NCI-H146 treated with DMSO at 0.1 percent for 48 hours (cell line): ENCODE results near the gene INPP5K.
"Not testable (repeated sequence)": the region's sequence is repeated elsewhere in the genome, so short reads cannot be mapped to it uniquely, and the experiment has no call there.

Source experiments
- DNase-seq: peaks from one replicate; lab custom pipeline; 2025; ENCODE audit not compliant: unreplicated experiment; lab: John Stamatoyannopoulos, UW

Gene INPP5K

DNA sequence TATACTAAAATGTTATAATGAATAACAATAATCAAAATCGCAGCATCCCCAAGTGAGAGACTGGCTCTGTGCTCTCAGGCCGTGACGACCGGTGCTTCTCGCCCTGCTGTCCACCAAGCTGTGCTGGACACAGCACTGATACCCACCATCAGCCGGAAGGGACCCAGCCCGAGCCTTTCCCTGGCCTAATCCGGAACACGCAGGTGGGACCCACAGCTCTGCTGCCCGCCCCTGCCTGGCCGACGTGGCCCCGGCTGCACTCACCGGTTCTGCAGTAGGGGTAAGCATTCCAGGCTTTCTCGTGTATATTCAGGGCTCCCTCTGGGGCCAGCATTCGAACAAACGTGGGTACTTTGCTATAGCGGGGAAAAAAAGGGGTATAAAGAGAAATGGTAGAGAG is 31.6 kb upstream of the INPP5K start:
- DNase-seq, result no peak

DNA sequence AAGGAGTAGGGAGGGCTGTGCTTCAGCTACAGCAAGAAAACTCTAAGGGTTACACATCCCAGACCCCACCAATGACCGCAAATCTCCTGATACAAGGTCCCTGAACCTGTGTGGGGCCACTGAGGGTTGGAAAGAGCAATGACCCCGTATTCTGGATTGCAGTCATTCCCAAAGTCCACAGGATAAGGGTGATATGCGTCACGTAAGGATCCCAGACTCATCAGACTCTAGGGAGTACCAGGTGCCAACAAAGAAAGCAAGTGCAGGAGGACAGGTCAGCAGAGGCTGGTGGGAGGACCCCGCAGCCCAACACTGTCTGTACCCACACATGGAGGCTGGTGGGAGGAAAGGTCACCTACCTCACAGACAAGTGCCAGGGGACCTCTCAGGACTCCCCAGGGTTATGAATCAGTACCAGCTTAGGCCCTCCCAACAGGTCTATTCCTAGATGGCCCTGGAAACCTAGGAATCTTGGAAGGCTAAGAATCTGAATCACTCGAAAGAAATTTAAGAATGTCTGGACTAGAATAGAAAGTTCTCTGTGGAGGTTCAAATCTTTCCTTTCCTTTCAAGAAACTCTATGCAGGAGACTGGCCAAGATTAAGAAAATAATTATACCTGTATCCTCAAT is 30.0 kb upstream of the INPP5K start:
- DNase-seq, result no peak

DNA sequence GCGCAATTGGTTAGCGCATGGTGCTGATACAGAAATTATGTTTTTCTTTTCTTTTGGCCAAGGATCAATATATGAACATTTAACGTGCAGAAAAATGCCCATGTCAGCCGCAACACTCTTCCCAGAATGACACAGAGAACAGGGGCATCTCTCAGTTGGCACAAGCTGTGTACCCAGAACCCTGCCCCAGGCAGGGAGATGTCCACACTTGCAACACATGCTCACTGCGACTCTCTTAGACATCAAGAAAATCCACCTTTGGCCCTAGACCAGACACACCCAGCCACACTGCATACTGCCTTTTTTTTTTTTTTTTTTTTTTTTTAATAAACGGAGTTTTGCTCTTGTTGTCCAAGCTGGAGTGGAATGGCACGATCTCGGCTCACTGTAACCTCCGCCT is 29.2 kb upstream of the INPP5K start:
- DNase-seq, result no peak

DNA sequence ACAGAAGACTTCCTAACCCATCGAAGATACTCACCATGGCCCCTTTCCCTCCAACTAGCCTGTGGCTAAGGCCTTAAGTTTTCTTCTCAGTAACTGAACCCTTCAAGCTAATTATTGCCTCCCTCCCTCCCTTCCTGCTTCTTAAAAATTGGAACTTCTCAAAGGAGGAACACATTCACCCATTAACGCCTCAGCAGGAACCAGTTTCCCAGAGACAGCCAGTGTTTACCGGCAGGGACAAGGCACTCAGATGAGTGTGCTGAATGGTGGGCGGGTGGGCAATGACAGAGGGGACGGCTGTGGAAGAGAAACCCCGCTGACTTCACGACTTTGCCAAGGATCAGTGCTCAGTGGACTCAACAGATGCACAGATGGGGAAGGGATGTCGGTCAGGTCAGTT is 25.9 kb upstream of the INPP5K start:
- no peak for DNase-seq

DNA sequence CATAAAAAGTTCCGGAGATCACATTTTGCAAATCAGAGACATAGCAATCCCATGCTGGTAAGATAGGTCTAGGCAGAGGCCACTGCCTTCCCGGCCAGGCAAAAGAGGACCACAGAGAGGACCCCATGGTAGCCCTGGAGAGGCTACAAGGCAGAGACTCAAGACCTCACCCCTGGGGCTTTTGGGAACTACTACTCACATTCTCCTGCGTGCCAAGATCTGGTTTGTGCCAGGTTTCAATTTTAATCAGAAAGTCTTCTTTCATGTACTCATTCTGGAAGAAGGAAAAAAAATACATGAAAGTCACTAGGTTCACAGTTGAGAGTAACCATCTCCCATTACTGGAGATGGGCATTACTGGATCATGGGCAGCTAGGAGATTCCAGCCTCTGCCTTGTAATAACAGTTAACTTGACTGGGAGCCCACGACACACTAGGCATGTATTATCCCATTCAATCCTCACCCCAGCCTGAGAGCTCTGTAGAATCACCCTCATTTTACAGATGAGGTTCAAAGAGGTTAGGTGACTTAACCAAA is 25.0 kb upstream of the INPP5K start:
- no peak for DNase-seq

DNA sequence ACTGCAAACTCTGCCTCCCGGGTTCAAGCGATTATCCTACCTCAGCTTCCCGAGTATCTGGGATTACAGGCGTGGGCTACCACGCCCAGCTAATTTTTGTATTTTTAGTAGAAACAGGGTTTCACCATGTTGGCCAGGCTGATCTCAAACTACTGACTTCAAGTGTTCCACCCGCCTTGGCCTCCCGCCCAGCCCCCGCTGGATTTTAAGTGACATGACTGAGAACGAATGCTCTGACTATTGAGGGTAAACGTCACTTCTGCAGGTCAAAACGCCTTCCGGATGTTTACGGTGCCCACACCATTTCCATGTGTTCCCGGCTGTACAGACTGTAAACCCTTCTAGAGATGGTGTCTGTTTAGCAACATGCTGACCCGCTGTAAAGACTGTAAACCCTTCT is 23.4 kb upstream of the INPP5K start:
- no peak for DNase-seq

DNA sequence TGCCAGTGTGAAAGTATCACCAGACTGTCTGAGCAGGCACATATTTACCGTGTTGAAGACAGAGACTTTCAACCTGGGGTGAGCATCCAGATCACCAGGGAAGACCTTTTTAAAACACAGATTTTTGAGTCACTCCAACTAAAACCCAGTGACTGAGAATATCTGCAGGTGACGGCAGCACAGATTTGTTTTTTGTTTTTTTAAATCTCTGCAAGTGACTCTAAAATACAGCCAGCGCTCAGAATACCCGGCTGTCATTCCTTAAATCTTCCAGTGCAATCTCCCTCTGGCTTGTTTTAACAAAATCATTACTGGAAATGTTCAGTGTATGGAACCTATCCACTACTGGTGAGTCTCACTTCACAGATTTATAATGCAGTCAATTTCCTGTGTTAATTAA is 19.3 kb upstream of the INPP5K start:
- DNase-seq, result no peak

DNA sequence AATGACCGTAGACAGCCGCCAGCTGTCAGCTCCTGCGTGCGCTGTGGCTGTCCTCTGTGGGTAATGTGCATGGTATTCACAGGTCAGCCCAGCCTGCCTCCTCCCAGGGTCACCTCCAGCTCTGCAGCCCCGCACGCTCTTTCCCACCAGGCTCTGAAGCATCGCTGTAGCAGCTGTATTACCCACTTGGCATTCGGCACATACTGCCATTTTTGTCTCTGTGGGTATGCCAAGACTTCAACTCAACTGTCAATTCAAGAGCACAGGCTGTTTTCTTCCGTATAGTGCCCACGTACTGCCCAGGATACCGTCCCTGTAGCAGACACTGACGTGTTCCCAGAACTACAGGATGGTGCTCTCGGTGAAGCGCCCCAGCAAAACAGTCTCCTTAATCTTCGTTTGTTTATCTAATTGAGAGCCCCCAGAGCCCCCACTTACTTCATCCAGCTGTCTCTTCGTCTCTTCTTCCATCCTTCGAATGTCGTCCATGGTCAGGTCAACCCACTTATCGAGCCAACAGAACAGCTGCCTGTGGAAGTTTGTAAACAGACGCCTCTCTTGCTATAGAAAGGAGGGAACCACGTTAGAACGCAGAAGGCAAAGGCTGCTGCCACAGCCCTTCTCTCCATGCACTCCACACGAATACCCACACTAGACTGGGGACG is 17.4 kb upstream of the INPP5K start:
- no peak for DNase-seq

DNA sequence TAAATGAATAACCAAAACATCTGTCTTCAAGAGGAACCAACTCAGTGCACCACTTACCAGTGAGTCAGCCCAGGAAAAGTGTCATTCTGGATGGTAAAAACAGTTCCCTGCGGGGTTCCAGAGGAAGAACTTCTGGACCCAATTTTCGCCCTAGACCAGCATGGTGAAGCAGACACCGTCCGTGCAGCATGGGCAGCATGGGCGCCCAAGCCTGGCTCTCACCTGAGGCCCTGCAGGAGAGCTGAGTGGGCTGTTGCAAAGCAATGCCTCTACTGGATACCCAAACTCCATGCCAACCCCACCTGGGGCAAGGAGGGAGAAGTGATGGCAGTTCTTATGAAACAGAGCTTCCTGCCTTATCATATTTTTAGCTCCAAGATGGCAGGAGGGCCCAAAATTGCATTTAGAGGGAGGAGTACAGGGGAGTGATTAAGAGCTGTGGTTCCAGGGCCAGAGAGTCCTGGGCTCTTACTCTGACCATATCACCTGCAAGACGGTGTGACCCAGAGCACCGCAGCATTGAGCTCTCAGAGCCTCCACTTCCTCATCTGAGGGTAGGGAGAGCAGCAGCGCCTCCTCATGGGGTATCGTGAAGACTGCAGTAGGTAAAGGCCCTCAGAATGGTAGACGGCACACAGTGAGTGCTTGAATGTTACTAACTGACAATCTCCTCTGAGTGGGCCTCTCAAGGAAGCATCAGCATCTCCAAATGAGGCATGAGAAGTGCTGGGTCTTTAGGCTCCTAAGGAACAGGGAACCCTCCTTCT is 16.6 kb upstream of the INPP5K start:
- DNase-seq, result no peak

DNA sequence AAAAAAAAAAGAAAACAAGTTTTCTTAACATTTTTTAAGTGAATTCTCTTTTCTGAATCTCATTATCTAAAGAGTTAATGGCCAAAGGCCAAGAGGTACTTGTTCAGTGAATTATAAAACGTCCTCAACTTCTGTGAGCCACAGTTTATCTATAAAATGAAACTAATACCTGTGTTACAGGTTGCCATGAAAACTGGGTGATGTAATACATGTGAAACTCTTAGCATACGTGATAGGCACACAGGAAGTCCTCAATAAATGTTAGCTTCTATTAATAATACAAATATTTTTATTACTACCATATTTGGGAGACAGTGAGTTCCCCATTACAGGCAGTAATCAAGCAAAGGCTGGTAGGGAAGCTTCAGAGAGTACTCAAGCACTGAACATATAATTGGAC is 13.5 kb upstream of the INPP5K start:
- no peak for DNase-seq

DNA sequence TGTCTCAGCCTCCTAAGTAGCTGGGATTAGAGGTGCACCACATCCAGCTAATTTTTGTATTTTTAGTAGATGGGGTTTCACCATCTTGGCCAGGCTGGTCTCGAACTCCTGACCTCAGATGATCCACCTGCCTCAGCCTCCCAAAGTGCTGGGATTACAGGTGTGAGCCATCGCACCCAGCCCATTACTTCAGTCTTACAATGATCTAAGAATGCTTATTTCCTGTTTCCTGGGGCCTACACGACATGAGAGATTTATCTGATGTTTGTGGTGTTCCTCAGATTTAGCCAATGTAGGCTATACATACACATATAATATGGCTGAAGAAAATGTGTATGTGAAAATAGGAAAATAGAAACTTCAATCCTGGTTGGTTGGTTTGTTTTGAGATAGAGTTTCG is 10.5 kb upstream of the INPP5K start:
- not testable (repeated sequence) for DNase-seq

DNA sequence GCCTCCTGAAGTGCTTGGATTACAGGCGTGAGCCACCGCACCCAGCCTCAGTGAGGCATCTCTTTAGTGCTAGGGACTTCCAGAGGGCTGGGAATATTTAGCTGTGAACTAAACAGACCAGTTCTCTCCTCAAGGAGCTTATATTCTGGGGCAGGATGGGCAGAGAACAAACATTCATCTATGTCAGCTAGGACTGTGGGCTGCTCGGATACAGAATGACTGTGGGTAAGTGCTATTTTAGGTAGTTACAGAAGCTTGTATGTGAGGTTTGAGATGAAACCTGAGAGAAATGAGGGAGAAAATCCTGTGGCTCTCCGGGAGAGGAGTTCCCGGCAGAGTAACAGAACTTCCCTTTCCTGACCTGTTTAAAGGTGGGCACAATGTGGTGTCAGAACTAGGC is 6.2 kb upstream of the INPP5K start:
- DNase-seq, result no peak

DNA sequence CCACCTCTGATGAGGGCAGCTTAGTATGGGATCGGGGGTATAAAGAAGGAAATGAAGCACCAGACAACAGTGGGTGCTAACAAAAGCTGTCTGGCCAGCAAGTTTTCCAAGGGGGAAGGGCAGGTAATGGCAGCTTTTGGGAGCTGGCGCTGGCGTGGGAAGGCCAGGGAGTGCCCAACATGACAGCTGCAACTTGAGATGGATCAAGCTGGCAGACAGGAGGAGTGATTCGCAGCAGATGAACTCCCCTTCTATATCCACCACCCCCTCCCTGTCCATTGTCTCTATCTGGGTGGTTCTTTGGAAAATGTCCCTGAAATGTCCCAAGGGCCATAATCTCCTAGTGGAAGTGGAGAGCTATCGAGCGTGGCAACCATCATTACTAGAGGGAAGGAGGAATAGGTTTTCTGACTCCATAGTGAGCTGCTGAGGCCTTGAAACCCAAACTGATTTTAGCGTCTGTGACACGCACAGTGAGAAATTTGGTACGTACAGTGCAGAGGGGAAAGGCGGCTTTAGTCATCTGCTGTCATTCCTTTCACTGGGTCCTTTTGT is 4.8 kb upstream of the INPP5K start:
- no peak for DNase-seq

DNA sequence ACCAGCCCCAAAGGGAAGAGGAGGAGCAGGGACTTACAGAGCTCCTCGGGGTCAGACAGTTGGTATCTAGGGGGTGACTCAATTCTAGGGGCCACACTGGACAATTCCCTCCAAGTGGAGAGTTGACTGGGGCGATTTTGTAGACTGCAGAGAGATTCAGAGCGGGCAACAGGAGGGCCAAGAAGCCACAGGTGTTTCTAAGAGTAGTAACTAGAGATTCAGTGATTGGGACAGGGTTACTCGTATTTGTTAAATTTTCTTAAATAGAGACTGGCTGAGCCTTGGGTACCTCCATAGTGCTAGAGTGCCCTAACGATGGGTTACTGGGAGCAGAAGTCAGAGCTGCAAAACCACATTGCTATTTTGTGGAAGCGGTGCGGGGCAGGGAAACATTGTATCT is 3.3 kb upstream of the INPP5K start:
- no peak for DNase-seq

DNA sequence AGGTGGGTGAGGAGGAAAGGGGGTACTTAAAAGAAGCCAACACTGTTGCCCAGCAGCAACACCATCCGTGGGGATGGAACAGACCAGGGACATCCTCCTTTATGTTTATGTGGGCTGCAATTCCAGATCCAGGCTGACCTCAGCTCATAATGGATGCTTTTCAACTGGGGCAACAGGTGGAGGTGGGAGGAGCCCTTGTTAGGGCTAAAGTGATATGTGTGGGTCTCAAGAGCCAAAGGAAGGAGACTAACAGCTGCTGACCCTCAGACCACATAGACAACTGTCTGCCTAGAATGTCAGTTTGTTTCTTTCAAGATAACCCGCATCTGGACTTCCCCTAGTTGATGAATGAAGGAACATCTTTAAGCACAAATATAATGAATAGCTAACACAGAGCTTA is 2.0 kb upstream of the INPP5K start:
- DNase-seq, result no peak

DNA sequence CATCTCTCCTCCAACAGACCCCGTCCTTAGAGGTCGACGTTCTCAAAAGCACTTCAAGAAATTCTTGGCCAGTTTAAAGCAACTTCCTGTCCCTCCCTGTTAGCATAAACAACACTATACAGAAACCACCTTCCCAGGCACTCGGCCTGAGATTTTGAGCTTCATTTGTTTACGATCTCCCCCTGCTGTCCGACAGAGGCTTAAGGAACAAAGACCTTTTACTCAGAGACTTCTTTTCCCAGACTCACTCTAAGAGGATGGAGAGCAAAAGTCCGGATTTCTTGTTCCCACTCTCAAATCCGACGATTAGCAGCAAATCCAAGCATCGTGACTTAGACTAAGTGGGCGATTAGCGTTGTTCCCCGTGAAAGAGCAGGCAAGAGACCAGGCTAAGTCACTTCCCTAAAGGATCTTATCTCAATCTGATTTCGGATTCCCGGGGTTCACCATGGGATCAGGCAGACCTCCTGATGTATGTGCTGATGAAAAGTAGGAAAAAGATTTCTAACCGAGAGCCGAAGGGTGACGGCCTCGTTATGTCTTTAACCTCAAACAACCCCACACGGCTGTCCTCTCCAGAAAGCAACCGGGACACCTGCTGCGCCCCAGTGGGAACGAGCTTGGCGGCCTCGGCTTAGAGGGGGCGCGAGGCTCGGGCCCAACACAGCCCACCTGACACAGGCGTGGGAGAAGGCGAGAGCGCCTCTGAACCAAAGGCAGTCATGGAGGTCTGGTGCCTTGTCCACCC is 598 bp downstream of the INPP5K start:
- peak; percentile 18 for DNase-seq

DNA sequence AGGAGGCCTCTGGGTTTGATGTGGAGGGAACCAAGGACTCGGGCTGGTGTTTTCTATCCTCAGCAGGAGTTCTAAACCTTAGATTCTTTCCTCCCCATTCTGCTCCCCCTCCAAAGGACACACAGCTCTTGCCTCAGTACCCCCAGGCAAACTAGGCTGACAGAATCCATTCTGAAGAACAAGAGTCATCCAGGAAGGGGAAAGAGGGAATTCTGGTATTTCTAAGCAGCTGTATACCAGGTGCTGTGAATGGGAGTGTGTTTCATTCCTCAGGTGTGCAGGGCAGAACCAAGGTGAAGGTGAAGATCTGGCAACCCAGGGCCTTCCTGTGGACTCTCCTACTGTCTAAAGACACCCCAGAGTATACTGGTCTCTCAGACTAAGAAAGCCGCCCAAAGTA is 4.1 kb downstream of the INPP5K start:
- no peak for DNase-seq

DNA sequence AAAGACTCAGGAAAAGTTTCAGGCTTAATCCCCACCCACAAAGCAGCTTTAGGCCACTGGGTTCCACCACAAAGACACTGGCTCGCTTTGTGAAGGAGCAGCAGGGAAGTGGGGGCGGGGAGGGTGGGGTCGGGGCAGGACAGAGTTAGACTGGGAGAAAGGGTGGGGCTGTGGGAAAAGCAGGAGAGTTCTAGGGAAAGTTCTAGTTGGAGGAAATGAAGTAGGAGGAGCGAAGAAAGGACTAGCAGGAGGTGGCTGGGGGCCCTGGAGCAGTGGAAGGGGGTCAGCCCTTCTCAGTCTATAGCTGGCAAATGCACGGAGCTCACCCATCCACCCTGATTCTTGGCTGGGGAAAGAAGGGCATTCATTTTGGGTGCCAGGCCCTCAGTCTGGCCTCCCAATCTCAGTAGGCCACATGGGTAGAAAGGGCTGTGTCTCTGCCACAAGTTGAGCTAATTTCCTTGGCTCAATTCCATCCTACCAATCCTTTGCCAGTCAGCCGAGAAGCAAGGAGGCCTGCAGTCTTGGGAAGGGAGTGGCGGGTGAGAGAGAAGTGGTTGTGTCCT is 4.6 kb downstream of the INPP5K start:
- no peak for DNase-seq

DNA sequence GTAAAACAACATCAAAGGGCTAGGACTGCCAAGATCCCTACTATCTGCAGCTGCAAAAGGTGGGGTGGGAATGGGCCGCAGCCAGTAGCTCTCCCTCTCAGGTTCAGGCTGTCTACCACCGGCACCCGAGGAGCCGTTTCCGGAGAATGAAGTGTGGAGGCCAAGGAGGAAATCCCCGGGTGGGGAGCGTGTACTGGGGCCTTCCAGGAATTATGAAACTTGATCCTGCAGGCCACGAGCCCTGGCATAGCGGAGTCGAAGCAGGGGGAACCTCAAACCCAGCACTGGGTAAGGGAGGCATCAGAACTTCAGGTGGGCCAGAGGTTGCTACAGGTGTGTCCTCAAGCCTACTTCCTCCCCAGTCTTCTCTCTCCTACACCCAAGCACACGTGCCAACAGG is 5.1 kb downstream of the INPP5K start:
- DNase-seq, result no peak

DNA sequence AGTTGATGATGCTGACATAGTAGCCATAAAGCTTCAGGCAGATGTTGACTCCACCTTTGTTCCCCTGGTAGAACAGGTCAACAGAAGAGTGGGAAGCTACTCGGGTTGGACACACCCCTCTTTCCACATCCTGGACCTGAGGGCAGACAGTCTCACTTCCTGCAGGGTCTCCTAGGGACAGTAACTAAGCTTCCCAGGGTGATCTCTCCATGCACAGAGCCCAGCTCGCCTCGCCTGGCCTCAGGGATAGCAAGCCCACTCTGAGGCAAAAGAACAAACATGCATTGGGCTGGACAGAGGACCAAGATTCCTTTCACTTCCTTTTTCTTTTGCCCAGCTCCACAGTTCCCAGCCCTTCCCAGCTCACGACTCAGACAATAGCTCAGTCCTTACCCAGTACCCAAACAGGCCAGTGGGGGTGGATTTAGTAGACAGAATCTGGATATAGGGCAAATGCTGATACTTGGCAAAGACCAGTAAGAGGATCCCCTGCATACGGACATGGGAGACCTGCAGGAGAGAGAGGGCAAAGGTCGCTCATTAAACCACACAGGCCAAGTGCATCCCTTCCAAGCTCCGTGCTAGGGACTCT is 7.0 kb downstream of the INPP5K start:
- no peak for DNase-seq
